ENCODE results near the gene ZBTB7C. TPM values are rescaled to one million over a fixed set of nuclear protein-coding genes. Genes with fewer than 3 reads are reported as not detected.

The ZBTB7C gene
- polyA plus RNA-seq, 2 of the 4 experiments (the other 2 are of a cell fraction), result 0.10 to 0.12 TPM

GRCh38 chr18:48354746-48355260, 54.4 kb downstream of the ZBTB7C start:
- ChIA-PET CTCF (no interaction called here), POLR2A (no interaction called here)
- no peaks in the 10 kb centered on the region for H3K9me3 ChIP-seq
- no peak overlapping the region for H3K4me2 ChIP-seq
- ATAC-seq, result no peak
- no peak overlapping the region for H3K4me3 ChIP-seq
- TF ChIP-seq CEBPB (IDR thresholded peaks at IDR 0.05) (no peak), FOSL2 (IDR thresholded peaks at IDR 0.05) (no peak), FOSL2 (CRISPR knock-in tag; IDR thresholded peaks at IDR 0.05) (no peak), RARB (CRISPR knock-in tag; IDR thresholded peaks at IDR 0.05) (no peak), JUNB (IDR thresholded peaks at IDR 0.05) (no peak), PHF8 (IDR thresholded peaks at IDR 0.05; ENCODE audit: borderline replicate concordance, low read depth) (no peak), PBX3 (IDR thresholded peaks at IDR 0.05) (no peak), HES2 (IDR thresholded peaks at IDR 0.05) (no peak)
- no peak for FAIRE-seq
- H3K4me1 ChIP-seq, result no peaks in the 10 kb centered on the region
- no peak overlapping the region for H3K27ac ChIP-seq
- DNase-seq (ENCODE audit: low read depth in 1 of 2, low spot score in 1 of 2), result no peak
- 46% methylated on average over 3 of the region's 4 CpGs for WGBS (ENCODE audit: missing lambda C conversion rate)

- FAIRE-seq (no peak), DNase-seq (ENCODE audit: low read depth in 1 of 2, low spot score in 1 of 2) (no peak), ATAC-seq (no peak)
- ChIA-PET CTCF (interaction anchor here (1.0 kb wide), 1 partner anchor 10 kb away, joined by 3 read pairs; no protein-coding TSS in a partner anchor), POLR2A (no interaction called here)
- 26% methylated on average over 3 of the region's 4 CpGs for WGBS (ENCODE audit: missing lambda C conversion rate)
- H3K27ac ChIP-seq, result no peak overlapping the region
- TF ChIP-seq USF2 (IDR thresholded peaks at IDR 0.05), result no peak
- TF ChIP-seq FOXS1 (CRISPR knock-in tag; IDR thresholded peaks at IDR 0.05), result no peak
- no peak for TF ChIP-seq SMC3 (IDR thresholded peaks at IDR 0.05)
- TF ChIP-seq HOXB5 (CRISPR knock-in tag; IDR thresholded peaks at IDR 0.05), result no peak
- no peak overlapping the region for H3K4me3 ChIP-seq
- no peaks in the 10 kb centered on the region for H3K4me1 ChIP-seq
- H3K4me2 ChIP-seq, result no peak overlapping the region
- no peaks in the 10 kb centered on the region for H3K9me3 ChIP-seq
Observed at GRCh38 chr18:48352051-48352755, 57.0 kb downstream of the ZBTB7C start.

- no peaks in the 10 kb centered on the region for H3K9me3 ChIP-seq
- no peaks in the 10 kb centered on the region for H3K4me1 ChIP-seq
- ATAC-seq, result no peak
- no peak overlapping the region for H3K4me3 ChIP-seq
- POLR2A ChIA-PET, result no interaction called here
- no peak for DNase-seq (ENCODE audit: low read depth in 1 of 2, low spot score in 1 of 2)
- FAIRE-seq, result no peak
- H3K27ac ChIP-seq, result no peak overlapping the region
- 46% methylated on average over 11 of the region's 12 CpGs for WGBS (ENCODE audit: missing lambda C conversion rate)
- no peak overlapping the region for H3K4me2 ChIP-seq
- CTCF ChIA-PET, result interaction anchor here (2.2 kb wide), 1 partner anchor 96 kb away, joined by 6 read pairs; no protein-coding TSS in a partner anchor
- TF ChIP-seq KDM1A (IDR thresholded peaks at IDR 0.05; ENCODE audit: low read depth) (no peak), REST (IDR thresholded peaks at IDR 0.05) (no peak), SMC3 (IDR thresholded peaks at IDR 0.05) (no peak), HOXB13 (CRISPR knock-in tag; IDR thresholded peaks at IDR 0.05; ENCODE audit: low read depth) (no peak), CTCF (IDR thresholded peaks at IDR 0.05) (no peak), JUNB (IDR thresholded peaks at IDR 0.05) (no peak), ZSCAN20 (CRISPR knock-in tag; IDR thresholded peaks at IDR 0.05) (no peak), HOXA7 (CRISPR knock-in tag; IDR thresholded peaks at IDR 0.05) (no peak), CHD2 (IDR thresholded peaks at IDR 0.05; ENCODE audit: low read length, partially characterized antibody) (no peak), CHD4 (IDR thresholded peaks at IDR 0.05; ENCODE audit: borderline replicate concordance) (no peak), USF2 (IDR thresholded peaks at IDR 0.05) (no peak), PBX3 (IDR thresholded peaks at IDR 0.05) (no peak), EHF (CRISPR knock-in tag; IDR thresholded peaks at IDR 0.05) (no peak)
Observed at GRCh38 chr18:48351216-48352050, 57.8 kb downstream of the ZBTB7C start.

Measured in A549 (cell line).